Activated T-cell treated with anti-CD3 and anti-CD28 coated beads, Interleukin-2, amount 50 U/mL, for 24 hours (primary cell): ENCODE results near the gene SH3BP5L.

ENCODE experiments used
- DNase-seq: peaks from one replicate; pipeline ENCODE4 v3.0.0-alpha.2; 2020
- H3K27ac Mint-ChIP-seq: 2 replicates; pipeline ENCODE4 v1.8.0; 2020; ENCODE audit warnings: mild to moderate bottlenecking, mixed read lengths
- H3K27me3 Mint-ChIP-seq: 2 replicates; pipeline ENCODE4 v1.8.0; 2020; ENCODE audit warnings: mixed read lengths
- H3K36me3 Mint-ChIP-seq: 2 replicates; pipeline ENCODE4 v1.8.0; 2020; ENCODE audit warnings: low read depth, mixed read lengths
- H3K4me1 Mint-ChIP-seq: 2 replicates; pipeline ENCODE4 v1.8.0; 2020; ENCODE audit warnings: low read depth, mixed read lengths
- H3K4me3 Mint-ChIP-seq: 2 replicates; pipeline ENCODE4 v1.8.0; 2020; ENCODE audit warnings: mild to moderate bottlenecking, moderate library complexity, mixed read lengths
- H3K9me3 Mint-ChIP-seq: 2 replicates; pipeline ENCODE4 v1.8.0; 2020; ENCODE audit warnings: mixed read lengths

The SH3BP5L gene

GRCh38 chr1:248825909-248826760 is at the start of gene SH3BP5L:
SH3BP5L (minus strand) TSS chr1:248825915; CDS start chr1:248824935, 980 bp downstream.
- no peaks in the 10 kb centered on the region for H3K27me3 Mint-ChIP-seq
- peaks cover 44% of the 10 kb centered on the region for H3K36me3 Mint-ChIP-seq
- no peaks in the 10 kb centered on the region for H3K9me3 Mint-ChIP-seq
- peak within 1 kb of the TSS; percentile 99 for H3K27ac Mint-ChIP-seq
- H3K4me1 Mint-ChIP-seq = peaks cover 59% of the 10 kb centered on the region
- H3K4me3 Mint-ChIP-seq = peak within 1 kb of the TSS; percentile 82
- DNase-seq = peak; percentile 90

DNA sequence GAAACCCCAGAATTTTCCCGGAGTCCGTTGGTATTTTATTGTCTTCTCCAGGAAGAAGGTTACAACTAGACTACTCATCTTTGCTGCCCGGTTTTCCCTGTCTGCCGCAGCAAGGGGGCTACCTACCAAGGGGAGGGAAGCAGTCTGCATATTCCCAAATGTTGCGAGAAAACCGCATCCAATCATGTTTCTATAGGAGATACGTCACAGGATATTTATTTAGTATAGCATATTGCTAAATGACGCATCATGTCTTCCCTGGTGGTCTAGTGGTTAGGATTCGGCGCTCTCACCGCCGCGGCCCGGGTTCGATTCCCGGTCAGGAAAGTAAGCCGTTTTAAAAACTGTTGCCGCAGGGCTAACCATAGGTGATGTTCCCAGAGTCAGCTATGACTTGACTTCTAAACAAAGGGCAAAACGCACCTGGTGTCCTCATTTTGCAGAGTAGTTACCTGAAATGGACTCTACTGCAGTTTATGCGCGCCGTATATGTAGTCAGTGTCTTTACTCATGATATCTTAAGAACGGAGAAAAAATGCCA is 48.3 kb upstream of the SH3BP5L start:
- Mint-ChIP-seq H3K4me1 (peaks cover 21% of the 10 kb centered on the region), H3K9me3 (no peaks in the 10 kb centered on the region), H3K27ac (peak overlapping the region; percentile 98), H3K27me3 (peaks cover 4% of the 10 kb centered on the region), H3K4me3 (peak overlapping the region; percentile 91), H3K36me3 (peaks cover 6% of the 10 kb centered on the region)
- peak; percentile 92 for DNase-seq

GRCh38 chr1:248873409-248873992 is 47.8 kb upstream of the SH3BP5L start:
- DNase-seq = peak; percentile 100
- H3K4me1 Mint-ChIP-seq = peaks cover 21% of the 10 kb centered on the region
- H3K9me3 Mint-ChIP-seq = no peaks in the 10 kb centered on the region
- peak overlapping the region; percentile 98 for H3K27ac Mint-ChIP-seq
- H3K27me3 Mint-ChIP-seq = peaks cover 4% of the 10 kb centered on the region
- peaks cover 6% of the 10 kb centered on the region for H3K36me3 Mint-ChIP-seq
- peak overlapping the region; percentile 91 for H3K4me3 Mint-ChIP-seq

DNA sequence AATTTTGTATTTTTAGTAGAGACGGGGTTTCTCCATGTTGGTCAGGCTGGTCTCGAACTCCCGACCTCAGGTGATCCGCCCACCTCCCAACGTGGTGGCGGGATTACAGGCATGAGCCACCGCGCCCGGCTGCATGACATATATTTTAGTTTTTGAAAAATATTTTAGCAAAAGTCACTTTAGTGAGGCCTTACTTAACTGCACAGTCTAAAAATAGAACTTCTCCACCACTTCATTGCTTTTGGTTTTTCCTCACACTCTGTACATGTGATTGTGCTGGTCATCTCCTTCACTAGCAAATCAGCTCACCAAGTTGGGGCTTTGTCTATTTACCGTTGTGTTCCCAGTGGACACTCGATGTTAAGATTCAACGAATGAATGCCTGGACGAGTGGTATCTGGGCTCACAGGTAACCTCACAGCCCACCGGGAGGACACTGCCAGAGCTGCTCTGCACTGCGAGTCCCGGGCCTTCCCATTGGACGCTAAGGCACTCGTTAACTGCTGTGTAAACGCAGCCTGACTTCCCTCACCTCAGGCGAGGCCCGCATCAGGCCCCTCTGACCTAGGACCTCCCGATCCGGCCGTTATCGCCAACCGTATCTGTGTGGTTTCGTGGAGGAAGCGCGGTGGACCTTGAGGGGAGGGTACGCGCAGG is 47.2 kb upstream of the SH3BP5L start:
- peak; percentile 79 for DNase-seq
- Mint-ChIP-seq H3K27ac (peak overlapping the region; percentile 98), H3K9me3 (no peaks in the 10 kb centered on the region), H3K27me3 (peaks cover 4% of the 10 kb centered on the region), H3K4me1 (peaks cover 21% of the 10 kb centered on the region), H3K36me3 (peaks cover 6% of the 10 kb centered on the region), H3K4me3 (peak overlapping the region; percentile 91)

DNA sequence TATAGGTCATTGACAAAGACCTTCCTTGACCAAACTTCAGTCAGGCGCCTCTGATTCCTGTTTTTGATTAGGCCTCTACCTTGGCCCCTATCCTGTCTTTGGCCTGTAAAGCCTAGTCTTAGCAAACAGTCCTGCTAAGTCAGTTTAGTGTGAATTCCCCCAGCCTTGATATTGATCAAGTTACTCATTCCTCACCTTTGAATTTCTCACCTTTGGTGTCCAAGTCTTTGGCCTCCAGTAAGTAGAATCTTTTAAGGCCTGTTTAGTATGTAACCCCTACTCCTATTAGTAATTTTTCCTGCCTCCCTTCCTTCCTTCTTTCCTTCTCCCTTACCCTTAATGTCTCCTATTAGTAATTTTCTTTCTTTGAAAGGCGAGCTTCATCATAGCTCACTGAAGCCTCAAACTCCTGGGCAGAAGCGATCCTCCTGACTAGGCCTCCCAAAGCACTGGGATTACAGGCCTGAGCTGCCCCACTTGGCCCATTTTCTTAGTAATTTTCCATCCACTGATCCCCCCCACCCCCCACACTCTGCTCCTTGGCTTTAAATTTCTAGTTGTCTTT is 46.2 kb upstream of the SH3BP5L start:
- peaks cover 6% of the 10 kb centered on the region for H3K36me3 Mint-ChIP-seq
- H3K9me3 Mint-ChIP-seq = no peaks in the 10 kb centered on the region
- no peak for DNase-seq
- peaks cover 4% of the 10 kb centered on the region for H3K27me3 Mint-ChIP-seq
- peak overlapping the region; percentile 18 for H3K4me3 Mint-ChIP-seq
- H3K4me1 Mint-ChIP-seq = peaks cover 21% of the 10 kb centered on the region
- H3K27ac Mint-ChIP-seq = no peak overlapping the region

DNA sequence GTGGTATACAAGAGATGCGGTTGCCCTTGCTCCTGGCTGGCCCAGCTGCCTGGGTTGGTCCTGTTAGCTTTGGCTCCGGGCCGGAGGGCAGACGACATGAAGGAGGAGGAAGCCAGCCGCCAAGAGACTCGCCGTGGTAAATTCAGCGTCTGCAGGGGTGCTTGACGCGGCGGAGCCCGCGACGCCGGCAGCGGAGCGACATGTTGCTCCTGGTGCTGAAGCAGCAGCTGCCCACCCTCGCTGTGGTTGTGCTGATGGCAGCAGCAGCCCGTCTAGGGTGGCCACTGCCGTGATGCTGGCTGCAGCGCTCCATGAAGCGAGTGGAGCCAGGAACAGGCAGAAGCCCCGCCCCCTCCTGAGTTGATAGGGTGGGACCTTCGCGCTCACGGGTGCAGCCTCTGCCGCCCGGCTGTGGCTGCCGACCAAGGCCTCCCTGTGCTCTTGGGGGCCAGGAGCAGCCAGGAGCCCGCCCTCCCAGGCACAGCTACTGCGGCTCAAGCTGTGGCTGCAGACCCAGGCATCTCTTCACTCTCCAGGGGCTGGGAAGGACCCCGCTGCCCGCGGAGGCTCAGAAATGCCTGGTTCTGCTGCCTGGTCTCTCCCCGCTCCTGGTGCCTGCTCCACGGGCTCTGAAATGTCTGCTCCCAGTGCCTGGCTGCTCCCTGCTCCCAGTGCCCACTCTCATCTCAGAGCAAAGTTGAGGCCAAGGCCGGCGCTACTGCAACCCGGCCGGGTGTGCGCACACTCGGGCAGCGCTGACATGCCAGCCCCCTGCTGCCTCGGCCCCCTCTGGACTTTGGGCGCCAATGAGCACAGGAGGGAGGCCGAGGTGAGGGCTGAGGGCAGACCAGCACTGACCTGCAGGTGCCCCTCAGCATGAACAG is 37.5 kb upstream of the SH3BP5L start:
- H3K27me3 Mint-ChIP-seq = no peaks in the 10 kb centered on the region
- H3K36me3 Mint-ChIP-seq = peaks cover 5% of the 10 kb centered on the region
- H3K4me3 Mint-ChIP-seq = peak overlapping the region; percentile 83
- peak overlapping the region; percentile 82 for H3K27ac Mint-ChIP-seq
- DNase-seq = peak; percentile 87
- H3K4me1 Mint-ChIP-seq = peaks cover 42% of the 10 kb centered on the region
- H3K9me3 Mint-ChIP-seq = no peaks in the 10 kb centered on the region

GRCh38 chr1:248862695-248862997 is 36.9 kb upstream of the SH3BP5L start:
- Mint-ChIP-seq H3K27me3 (no peaks in the 10 kb centered on the region), H3K9me3 (no peaks in the 10 kb centered on the region), H3K4me3 (peak overlapping the region; percentile 83), H3K27ac (peak overlapping the region; percentile 82), H3K36me3 (peaks cover 5% of the 10 kb centered on the region), H3K4me1 (peaks cover 42% of the 10 kb centered on the region)
- DNase-seq = no peak

GRCh38 chr1:248861616-248862015 is 35.9 kb upstream of the SH3BP5L start:
- no peak for DNase-seq
- no peak overlapping the region for H3K27ac Mint-ChIP-seq
- H3K4me1 Mint-ChIP-seq = peaks cover 42% of the 10 kb centered on the region
- H3K9me3 Mint-ChIP-seq = no peaks in the 10 kb centered on the region
- no peak overlapping the region for H3K4me3 Mint-ChIP-seq
- H3K36me3 Mint-ChIP-seq = peaks cover 5% of the 10 kb centered on the region
- no peaks in the 10 kb centered on the region for H3K27me3 Mint-ChIP-seq

GRCh38 chr1:248860007-248860406 is 34.3 kb upstream of the SH3BP5L start:
- peaks cover 5% of the 10 kb centered on the region for H3K36me3 Mint-ChIP-seq
- H3K4me3 Mint-ChIP-seq = peak overlapping the region; percentile 94
- no peaks in the 10 kb centered on the region for H3K9me3 Mint-ChIP-seq
- peak overlapping the region; percentile 97 for H3K27ac Mint-ChIP-seq
- DNase-seq = no peak
- H3K4me1 Mint-ChIP-seq = peaks cover 42% of the 10 kb centered on the region
- H3K27me3 Mint-ChIP-seq = no peaks in the 10 kb centered on the region

- H3K4me1 Mint-ChIP-seq = peaks cover 38% of the 10 kb centered on the region
- no peaks in the 10 kb centered on the region for H3K27me3 Mint-ChIP-seq
- DNase-seq = peak; percentile 97
- H3K9me3 Mint-ChIP-seq = no peaks in the 10 kb centered on the region
- peak within 1 kb of the TSS; percentile 94 for H3K4me3 Mint-ChIP-seq
- H3K36me3 Mint-ChIP-seq = peaks cover 5% of the 10 kb centered on the region
- peak within 1 kb of the TSS; percentile 97 for H3K27ac Mint-ChIP-seq
Observed at GRCh38 chr1:248858891-248859889, 33.5 kb upstream of the SH3BP5L start, which contains the start of gene ZNF692. ZNF692 (minus strand) TSS chr1:248859085; CDS start chr1:248858309, 776 bp downstream.

DNA sequence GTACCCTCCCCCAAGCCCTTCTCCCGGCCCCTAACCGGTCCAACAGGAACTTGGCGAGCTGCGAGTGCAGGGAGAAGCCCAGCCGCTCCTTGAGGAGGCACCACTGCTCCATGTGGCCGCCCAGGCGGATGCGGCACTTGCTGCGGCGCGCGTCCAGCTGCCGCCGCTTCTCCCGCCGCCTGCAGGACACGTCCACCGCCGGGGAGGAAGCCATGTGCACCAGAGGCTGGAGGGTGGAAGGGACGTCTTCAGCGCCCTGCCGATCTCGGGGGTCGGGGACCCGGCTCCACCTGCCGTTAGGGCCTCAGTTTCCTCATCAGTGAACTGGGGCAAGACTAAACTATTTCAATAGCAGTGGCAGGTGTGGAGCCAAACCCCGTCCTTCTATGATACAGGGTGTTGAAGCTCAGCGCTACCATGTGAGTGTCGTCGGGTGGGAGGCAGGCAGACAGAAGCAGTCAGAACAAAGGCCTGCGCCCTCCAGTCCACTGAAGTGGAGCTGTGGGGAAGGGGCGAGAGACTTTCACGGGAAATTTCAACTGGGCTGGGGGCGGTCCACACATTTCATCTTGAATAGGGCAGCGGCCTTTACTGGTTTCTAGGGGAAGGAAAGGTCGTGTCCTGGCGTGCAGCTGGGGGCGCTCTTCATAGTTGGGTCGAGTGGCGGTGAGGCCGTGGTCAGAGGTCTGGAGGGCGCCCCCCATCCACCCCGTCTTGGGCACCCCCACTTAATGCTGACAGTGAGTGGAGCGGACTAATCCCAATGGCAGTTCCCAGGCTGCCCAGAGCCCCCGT is 32.6 kb upstream of the SH3BP5L start:
- H3K4me3 Mint-ChIP-seq = peak overlapping the region; percentile 94
- peak; percentile 75 for DNase-seq
- H3K27me3 Mint-ChIP-seq = no peaks in the 10 kb centered on the region
- H3K4me1 Mint-ChIP-seq = peaks cover 30% of the 10 kb centered on the region
- H3K36me3 Mint-ChIP-seq = peaks cover 5% of the 10 kb centered on the region
- peak overlapping the region; percentile 97 for H3K27ac Mint-ChIP-seq
- H3K9me3 Mint-ChIP-seq = no peaks in the 10 kb centered on the region

DNA sequence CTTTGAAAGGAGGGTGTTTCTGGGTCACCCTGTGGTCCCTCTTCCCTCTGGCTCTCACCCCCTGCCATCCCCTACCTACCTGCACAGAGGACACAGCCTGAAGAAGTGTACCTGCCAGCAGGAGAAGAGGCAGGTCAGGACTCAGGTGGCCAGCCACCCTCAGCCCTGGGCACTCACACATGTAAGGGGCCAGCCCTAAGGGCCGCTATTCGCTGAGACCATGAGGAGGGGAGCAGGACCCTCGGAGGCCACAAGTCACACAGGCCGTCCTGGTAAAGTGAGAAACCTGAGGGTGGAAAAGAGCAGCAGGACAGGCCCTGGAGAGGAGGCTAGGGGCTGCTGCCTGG is 32.0 kb upstream of the SH3BP5L start:
- H3K9me3 Mint-ChIP-seq = no peaks in the 10 kb centered on the region
- peak overlapping the region; percentile 94 for H3K4me3 Mint-ChIP-seq
- no peak for DNase-seq
- H3K27ac Mint-ChIP-seq = peak overlapping the region; percentile 97
- peaks cover 5% of the 10 kb centered on the region for H3K36me3 Mint-ChIP-seq
- H3K27me3 Mint-ChIP-seq = no peaks in the 10 kb centered on the region
- peaks cover 26% of the 10 kb centered on the region for H3K4me1 Mint-ChIP-seq
